GM23338 (cell line): ENCODE data around the gene NAA10.
A peak's percentile ranks its signal among the peaks of the same experiment; 100 is the strongest.

ENCODE experiments used
- CREB1 ChIP-seq: fragments of 250-450 bp; sonication (Bioruptor Pico); IDR thresholded peaks from 2 replicates; pipeline ENCODE4 v1.5.0; 2020; ENCODE audit warnings: low read depth, mild to moderate bottlenecking, moderate library complexity
- EZH2 ChIP-seq: fragments of 200-600 bp; sonication (generic); IDR thresholded peaks from one replicate; pipeline ENCODE4 v1.8.0; 2017; ENCODE audit warnings: antibody characterized with exemption, mild to moderate bottlenecking, low read depth; ENCODE audit not compliant: unreplicated experiment
- EZH2phosphoT487 ChIP-seq: fragments of 200-600 bp; sonication (generic); IDR thresholded peaks from one replicate; pipeline ENCODE4 v1.8.1; 2018; ENCODE audit warnings: antibody characterized with exemption; ENCODE audit not compliant: unreplicated experiment
- JUNB ChIP-seq: IDR thresholded peaks from one replicate; pipeline ENCODE4 v1.6.1; 2016; ENCODE audit warnings: antibody characterized with exemption; ENCODE audit not compliant: unreplicated experiment
- POLR2AphosphoS5 ChIP-seq: IDR thresholded peaks from 2 replicates; pipeline ENCODE4 v1.6.1; 2016; ENCODE audit warnings: antibody characterized with exemption, low read depth
- STAT1 ChIP-seq: IDR thresholded peaks from one replicate; pipeline ENCODE4 v1.6.1; 2016; ENCODE audit warnings: antibody characterized with exemption; ENCODE audit not compliant: unreplicated experiment
- ZNF114 ChIP-seq: fragments of 250-450 bp; sonication (Bioruptor Pico); IDR thresholded peaks from 2 replicates; pipeline ENCODE4 v1.5.0; 2020; ENCODE audit warnings: mild to moderate bottlenecking, moderate library complexity
- ZNF331 ChIP-seq: fragments of 250-450 bp; sonication (Bioruptor Pico); IDR thresholded peaks from 2 replicates; pipeline ENCODE4 v1.5.0; 2020; ENCODE audit warnings: low read depth, mild to moderate bottlenecking, moderate library complexity
- TF ChIP-seq, protein P1 (sequence below), 2 experiments: fragments of 200-600 bp in 1 of 2; sonication (generic) in 1 of 2; conservative IDR thresholded peaks; 2 replicates each; pipeline versions ENCODE4 v1.5.1 to v1.6.1; 2016 to 2017; ENCODE audit warnings: antibody characterized with exemption in 2 of 2, low read depth in 2 of 2, mild to moderate bottlenecking in 2 of 2, moderate library complexity in 1 of 2
- TF ChIP-seq, protein P2 (sequence below): IDR thresholded peaks from one replicate; pipeline ENCODE4 v1.6.1; 2018; ENCODE audit warnings: antibody characterized with exemption; ENCODE audit not compliant: unreplicated experiment
- TF ChIP-seq, protein P3 (sequence below): IDR thresholded peaks from 2 replicates; pipeline ENCODE4 v1.6.1; 2016; ENCODE audit warnings: antibody characterized with exemption

DNA sequence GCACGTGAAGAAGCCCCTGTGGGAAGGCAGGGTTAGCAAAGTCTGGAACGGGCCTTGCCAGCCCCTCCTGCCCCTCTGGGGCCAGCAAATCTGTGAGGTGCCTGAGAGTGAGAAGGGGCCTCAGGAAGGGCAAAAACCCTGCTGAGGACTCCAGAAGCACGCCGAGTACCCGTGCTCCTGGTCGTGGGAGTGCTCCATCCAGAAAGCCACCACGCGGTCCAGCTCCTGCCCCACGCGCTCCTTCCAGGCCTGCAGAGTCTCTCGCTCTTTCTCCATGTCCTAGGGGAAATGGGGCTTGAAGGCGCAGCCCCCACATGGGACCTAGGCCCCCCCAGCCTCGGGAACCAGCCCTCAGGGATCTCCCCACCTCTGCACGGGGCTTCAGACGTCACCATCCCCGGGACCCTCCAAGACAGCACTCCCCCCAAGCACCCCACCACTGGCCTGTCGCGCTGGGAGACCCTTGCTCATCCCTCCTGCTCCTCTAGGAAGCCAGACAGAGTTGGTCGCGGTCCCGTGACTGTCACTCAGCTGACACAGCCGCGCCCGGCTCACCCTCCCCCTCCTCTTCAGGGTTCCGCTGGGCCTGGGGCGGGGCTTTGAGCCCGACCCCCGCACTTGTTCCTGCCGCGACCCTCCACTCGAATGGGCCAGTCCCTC lies 9.4 kb upstream of the NAA10 start, which contains the start of gene RENBP:
- TF ChIP-seq, protein P1, sequence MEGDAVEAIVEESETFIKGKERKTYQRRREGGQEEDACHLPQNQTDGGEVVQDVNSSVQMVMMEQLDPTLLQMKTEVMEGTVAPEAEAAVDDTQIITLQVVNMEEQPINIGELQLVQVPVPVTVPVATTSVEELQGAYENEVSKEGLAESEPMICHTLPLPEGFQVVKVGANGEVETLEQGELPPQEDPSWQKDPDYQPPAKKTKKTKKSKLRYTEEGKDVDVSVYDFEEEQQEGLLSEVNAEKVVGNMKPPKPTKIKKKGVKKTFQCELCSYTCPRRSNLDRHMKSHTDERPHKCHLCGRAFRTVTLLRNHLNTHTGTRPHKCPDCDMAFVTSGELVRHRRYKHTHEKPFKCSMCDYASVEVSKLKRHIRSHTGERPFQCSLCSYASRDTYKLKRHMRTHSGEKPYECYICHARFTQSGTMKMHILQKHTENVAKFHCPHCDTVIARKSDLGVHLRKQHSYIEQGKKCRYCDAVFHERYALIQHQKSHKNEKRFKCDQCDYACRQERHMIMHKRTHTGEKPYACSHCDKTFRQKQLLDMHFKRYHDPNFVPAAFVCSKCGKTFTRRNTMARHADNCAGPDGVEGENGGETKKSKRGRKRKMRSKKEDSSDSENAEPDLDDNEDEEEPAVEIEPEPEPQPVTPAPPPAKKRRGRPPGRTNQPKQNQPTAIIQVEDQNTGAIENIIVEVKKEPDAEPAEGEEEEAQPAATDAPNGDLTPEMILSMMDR (conservative IDR thresholded peaks at IDR 0.05; ENCODE audit: low read depth in 2 of 2), result no peak
- no peak for TF ChIP-seq EZH2phosphoT487
- no peak for TF ChIP-seq EZH2
- TF ChIP-seq, protein P2, sequence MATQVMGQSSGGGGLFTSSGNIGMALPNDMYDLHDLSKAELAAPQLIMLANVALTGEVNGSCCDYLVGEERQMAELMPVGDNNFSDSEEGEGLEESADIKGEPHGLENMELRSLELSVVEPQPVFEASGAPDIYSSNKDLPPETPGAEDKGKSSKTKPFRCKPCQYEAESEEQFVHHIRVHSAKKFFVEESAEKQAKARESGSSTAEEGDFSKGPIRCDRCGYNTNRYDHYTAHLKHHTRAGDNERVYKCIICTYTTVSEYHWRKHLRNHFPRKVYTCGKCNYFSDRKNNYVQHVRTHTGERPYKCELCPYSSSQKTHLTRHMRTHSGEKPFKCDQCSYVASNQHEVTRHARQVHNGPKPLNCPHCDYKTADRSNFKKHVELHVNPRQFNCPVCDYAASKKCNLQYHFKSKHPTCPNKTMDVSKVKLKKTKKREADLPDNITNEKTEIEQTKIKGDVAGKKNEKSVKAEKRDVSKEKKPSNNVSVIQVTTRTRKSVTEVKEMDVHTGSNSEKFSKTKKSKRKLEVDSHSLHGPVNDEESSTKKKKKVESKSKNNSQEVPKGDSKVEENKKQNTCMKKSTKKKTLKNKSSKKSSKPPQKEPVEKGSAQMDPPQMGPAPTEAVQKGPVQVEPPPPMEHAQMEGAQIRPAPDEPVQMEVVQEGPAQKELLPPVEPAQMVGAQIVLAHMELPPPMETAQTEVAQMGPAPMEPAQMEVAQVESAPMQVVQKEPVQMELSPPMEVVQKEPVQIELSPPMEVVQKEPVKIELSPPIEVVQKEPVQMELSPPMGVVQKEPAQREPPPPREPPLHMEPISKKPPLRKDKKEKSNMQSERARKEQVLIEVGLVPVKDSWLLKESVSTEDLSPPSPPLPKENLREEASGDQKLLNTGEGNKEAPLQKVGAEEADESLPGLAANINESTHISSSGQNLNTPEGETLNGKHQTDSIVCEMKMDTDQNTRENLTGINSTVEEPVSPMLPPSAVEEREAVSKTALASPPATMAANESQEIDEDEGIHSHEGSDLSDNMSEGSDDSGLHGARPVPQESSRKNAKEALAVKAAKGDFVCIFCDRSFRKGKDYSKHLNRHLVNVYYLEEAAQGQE, result no peak
- no peak for TF ChIP-seq POLR2AphosphoS5
- TF ChIP-seq CREB1 (CRISPR knock-in tag), result 0 out of 2 replicates have a peak, but pooled peaks have one; percentile 3
- TF ChIP-seq, protein P3, sequence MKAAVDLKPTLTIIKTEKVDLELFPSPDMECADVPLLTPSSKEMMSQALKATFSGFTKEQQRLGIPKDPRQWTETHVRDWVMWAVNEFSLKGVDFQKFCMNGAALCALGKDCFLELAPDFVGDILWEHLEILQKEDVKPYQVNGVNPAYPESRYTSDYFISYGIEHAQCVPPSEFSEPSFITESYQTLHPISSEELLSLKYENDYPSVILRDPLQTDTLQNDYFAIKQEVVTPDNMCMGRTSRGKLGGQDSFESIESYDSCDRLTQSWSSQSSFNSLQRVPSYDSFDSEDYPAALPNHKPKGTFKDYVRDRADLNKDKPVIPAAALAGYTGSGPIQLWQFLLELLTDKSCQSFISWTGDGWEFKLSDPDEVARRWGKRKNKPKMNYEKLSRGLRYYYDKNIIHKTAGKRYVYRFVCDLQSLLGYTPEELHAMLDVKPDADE, result no peak
- TF ChIP-seq ZNF114 (CRISPR knock-in tag), result no peak
- no peak for TF ChIP-seq STAT1
- no peak for TF ChIP-seq JUNB
- TF ChIP-seq ZNF331 (CRISPR knock-in tag), result no peak
